NAMALWA (cell line): ENCODE results near the gene ZCCHC24.
"Not testable (repeated sequence)": the region's sequence is repeated elsewhere in the genome, so short reads cannot be mapped to it uniquely, and the experiment has no call there.

Experiments used
- DNase-seq: peaks from one replicate; pipeline ENCODE4 v3.0.0-alpha.2; 2015; ENCODE audit warnings: low spot score

The ZCCHC24 gene

GRCh38 chr10:79346388-79347225 is 98.8 kb downstream of the ZCCHC24 start:
- no peak for DNase-seq

GRCh38 chr10:79346012-79346340 is 99.4 kb downstream of the ZCCHC24 start:
- DNase-seq = no peak

GRCh38 chr10:79345241-79346011 is 100.0 kb downstream of the ZCCHC24 start:
- no peak for DNase-seq

- DNase-seq = no peak
Measured at GRCh38 chr10:79344502-79345195, 100.8 kb downstream of the ZCCHC24 start.

GRCh38 chr10:79342811-79343561 is 102.4 kb downstream of the ZCCHC24 start:
- no peak for DNase-seq

- no peak for DNase-seq
Measured at GRCh38 chr10:79342295-79342761, 103.1 kb downstream of the ZCCHC24 start.

- no peak for DNase-seq
Measured at GRCh38 chr10:79340646-79341244, 104.7 kb downstream of the ZCCHC24 start.

GRCh38 chr10:79339266-79339665 is 106.2 kb downstream of the ZCCHC24 start:
- DNase-seq = no peak

GRCh38 chr10:79337783-79338469 is 107.5 kb downstream of the ZCCHC24 start:
- DNase-seq = not testable (repeated sequence)

GRCh38 chr10:79336739-79337138 is 108.7 kb downstream of the ZCCHC24 start:
- DNase-seq = no peak

GRCh38 chr10:79336276-79336675 is 109.1 kb downstream of the ZCCHC24 start:
- no peak for DNase-seq

GRCh38 chr10:79335470-79336235 is 109.8 kb downstream of the ZCCHC24 start:
- no peak for DNase-seq

- no peak for DNase-seq
Measured at GRCh38 chr10:79335094-79335469, 110.3 kb downstream of the ZCCHC24 start.

GRCh38 chr10:79334573-79334972 is 110.9 kb downstream of the ZCCHC24 start:
- DNase-seq = no peak

- no peak for DNase-seq
Measured at GRCh38 chr10:79333513-79333912, 111.9 kb downstream of the ZCCHC24 start.

GRCh38 chr10:79332610-79333315 is 112.7 kb downstream of the ZCCHC24 start:
- DNase-seq = not testable (repeated sequence)
